ENCODE data around the gene CERS6. TPM values are rescaled to one million over a fixed set of nuclear protein-coding genes. Genes with fewer than 3 reads are reported as not detected.

CERS6 gene
- total RNA-seq, 1 donor from 2014 or later: 10.9 TPM

DNA sequence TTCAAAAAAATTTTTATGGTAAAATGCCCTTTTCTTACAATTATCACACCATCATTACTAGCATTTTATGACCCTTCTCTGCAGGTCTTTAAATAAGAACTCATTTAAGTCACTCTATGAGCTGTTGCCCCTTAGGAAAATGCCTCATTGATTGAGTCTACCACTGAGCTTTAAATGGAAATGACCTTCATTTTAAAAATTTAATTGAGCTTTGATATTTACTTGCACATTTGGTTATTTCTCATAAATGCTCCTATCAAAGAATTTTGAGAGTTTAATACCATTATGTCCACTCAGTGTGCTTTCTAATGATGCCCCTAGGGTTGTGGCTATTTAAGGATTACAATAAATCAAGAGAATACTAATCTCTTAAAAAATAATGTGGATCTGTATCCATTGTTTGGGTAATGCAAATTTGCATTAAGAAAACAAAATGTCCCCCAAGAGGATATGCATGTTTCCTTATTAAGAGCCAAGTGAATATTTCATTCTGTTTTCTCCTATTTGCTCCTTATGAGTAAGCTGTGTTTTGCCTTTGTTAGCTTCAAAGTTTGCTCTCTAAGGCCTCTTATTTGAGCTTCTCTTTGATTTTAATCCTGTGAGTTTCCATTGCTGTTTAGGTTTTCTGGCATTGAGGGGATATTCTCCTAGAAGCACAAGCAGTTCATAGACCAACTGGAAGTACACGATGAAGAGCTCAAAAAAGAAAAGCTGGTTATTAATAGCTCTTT lies 69.8 kb downstream of the CERS6 start:
- no peaks in the 10 kb centered on the region for H3K36me3 ChIP-seq
- no peaks in the 10 kb centered on the region for H3K27me3 ChIP-seq
- no peak overlapping the region for H3K4me3 ChIP-seq
- TF ChIP-seq, protein P1, sequence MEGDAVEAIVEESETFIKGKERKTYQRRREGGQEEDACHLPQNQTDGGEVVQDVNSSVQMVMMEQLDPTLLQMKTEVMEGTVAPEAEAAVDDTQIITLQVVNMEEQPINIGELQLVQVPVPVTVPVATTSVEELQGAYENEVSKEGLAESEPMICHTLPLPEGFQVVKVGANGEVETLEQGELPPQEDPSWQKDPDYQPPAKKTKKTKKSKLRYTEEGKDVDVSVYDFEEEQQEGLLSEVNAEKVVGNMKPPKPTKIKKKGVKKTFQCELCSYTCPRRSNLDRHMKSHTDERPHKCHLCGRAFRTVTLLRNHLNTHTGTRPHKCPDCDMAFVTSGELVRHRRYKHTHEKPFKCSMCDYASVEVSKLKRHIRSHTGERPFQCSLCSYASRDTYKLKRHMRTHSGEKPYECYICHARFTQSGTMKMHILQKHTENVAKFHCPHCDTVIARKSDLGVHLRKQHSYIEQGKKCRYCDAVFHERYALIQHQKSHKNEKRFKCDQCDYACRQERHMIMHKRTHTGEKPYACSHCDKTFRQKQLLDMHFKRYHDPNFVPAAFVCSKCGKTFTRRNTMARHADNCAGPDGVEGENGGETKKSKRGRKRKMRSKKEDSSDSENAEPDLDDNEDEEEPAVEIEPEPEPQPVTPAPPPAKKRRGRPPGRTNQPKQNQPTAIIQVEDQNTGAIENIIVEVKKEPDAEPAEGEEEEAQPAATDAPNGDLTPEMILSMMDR (IDR thresholded peaks at IDR 0.05): no peak
- no peaks in the 10 kb centered on the region for H3K9me3 ChIP-seq
- intact Hi-C loops (cut with DNase I): no loop called here
- H3K4me1 ChIP-seq: peaks cover 0 to 5% of the 10 kb centered on the region in 2 donors
- H3K27ac ChIP-seq: no peak overlapping the region
- DNase-seq (ENCODE audit: low spot score in 2 of 2): no peak

DNA sequence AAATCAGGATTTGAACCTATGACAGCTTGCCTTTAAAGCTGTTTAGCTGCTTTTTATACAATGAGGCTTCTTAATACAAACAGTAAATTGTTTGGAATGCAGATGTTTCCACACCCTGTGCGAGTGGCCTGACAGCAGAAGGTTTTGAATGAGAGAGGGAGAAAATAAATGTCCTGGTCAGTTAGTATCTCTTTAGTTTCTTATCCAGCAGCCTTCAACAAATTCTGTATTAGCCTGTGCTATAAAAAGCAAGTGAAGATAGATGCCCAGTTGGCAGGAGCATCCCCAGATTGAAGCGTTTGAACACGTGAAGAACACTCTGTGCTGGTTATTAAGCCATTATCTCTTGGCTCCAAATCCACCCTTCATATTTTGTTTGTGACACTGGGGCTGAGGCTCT lies 70.6 kb downstream of the CERS6 start:
- Histone ChIP-seq H3K27me3 (no peaks in the 10 kb centered on the region), H3K4me1 (peaks cover 0 to 10% of the 10 kb centered on the region in 2 donors), H3K27ac (no peak overlapping the region), H3K9me3 (no peaks in the 10 kb centered on the region), H3K36me3 (no peaks in the 10 kb centered on the region), H3K4me3 (no peak overlapping the region)
- intact Hi-C loops (cut with DNase I): no loop called here
- DNase-seq (ENCODE audit: low spot score in 2 of 2): no peak
- TF ChIP-seq, protein P1 (IDR thresholded peaks at IDR 0.05): no peak

DNA sequence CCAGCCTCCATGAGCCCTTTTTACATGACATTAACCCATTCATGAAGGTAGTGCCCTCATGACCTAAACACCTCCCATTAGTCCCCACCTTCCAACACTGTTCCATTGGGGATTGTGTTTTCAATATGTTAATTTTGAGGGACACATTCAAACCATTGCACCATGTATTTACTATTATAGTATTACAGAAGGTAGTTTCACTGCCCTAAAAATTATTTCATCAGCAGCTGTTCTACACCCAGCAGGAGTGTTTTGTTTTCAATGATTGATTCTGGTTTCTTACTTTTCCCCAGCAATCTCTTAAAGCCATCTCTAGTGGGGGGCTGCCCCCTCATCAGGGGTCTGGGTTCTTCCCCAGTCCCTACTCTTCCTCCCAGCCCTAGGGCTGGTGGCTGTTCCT lies 71.9 kb downstream of the CERS6 start:
- Histone ChIP-seq H3K36me3 (no peaks in the 10 kb centered on the region), H3K9me3 (no peaks in the 10 kb centered on the region), H3K4me1 (peaks cover 0 to 10% of the 10 kb centered on the region in 2 donors), H3K4me3 (no peak overlapping the region), H3K27ac (no peak overlapping the region), H3K27me3 (no peaks in the 10 kb centered on the region)
- TF ChIP-seq, protein P1 (IDR thresholded peaks at IDR 0.05): no peak
- intact Hi-C loops (cut with DNase I): no loop called here
- DNase-seq (ENCODE audit: low spot score in 2 of 2): no peak

DNA sequence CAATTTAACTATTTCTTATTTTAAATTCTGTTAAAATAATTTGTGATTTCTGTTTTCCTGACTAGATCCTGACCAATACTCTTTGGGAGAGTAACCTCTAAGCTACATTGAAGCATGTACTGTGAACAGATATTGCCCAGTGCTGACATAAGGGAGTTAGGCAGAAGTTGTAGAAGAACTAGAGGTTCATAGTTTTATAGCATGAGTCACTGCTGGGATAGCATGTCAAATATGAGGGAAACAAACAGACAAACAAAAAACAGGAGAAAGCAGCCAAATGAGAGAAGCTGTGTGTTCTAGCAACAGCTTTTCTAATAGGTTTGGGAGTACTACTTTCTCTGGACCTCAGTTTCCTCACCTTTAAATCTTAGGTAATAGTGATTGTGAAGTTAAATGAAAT lies 72.4 kb downstream of the CERS6 start:
- Histone ChIP-seq H3K36me3 (no peaks in the 10 kb centered on the region), H3K4me1 (peaks cover 0 to 10% of the 10 kb centered on the region in 2 donors), H3K9me3 (no peaks in the 10 kb centered on the region), H3K27ac (no peak overlapping the region), H3K27me3 (no peaks in the 10 kb centered on the region), H3K4me3 (no peak overlapping the region)
- DNase-seq (ENCODE audit: low spot score in 2 of 2): no peak
- intact Hi-C loops (cut with DNase I): no loop called here
- TF ChIP-seq, protein P1 (IDR thresholded peaks at IDR 0.05): no peak

DNA sequence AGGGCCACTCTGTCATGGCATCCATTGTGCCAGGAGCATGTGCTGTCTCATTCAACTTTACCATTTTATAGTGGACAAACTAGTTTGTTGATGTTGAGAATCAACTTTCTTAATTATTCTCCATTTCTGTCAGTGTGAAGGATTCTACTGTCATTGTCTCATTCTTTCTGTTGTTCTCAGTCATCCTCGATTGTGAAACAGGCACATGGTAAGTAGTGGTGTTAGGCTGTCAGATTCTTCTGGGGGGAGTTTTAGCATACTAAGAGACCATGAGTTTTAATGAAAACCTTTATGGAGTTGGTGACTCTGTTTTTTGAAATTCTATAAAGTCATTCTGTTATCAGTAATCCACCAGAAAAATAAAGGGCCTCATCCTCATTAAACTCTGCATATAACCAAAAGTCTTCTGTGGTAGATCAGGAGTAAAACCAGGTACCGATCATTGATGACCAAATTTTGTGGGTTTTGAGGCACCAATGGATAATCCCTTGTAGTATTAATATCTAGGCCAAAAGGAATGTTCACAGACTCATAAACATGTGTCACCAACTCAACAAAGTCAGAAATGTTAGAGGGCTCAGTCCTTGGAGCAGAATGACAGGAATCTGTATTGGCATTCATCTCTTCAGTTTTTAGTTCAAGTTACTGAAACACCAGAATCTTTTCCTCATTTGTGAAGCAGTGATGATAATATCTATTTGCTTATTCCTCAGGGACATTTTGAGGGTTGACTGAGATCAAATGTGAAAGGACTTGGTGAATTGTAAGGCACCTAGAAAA lies 73.2 kb downstream of the CERS6 start:
- Histone ChIP-seq H3K9me3 (no peaks in the 10 kb centered on the region), H3K4me3 (no peak overlapping the region), H3K27ac (no peak overlapping the region), H3K27me3 (no peaks in the 10 kb centered on the region), H3K36me3 (no peaks in the 10 kb centered on the region), H3K4me1 (peaks cover 0 to 10% of the 10 kb centered on the region in 2 donors)
- no peak for DNase-seq (ENCODE audit: low spot score in 2 of 2)
- intact Hi-C loops (cut with DNase I): no loop called here
- TF ChIP-seq, protein P1 (IDR thresholded peaks at IDR 0.05): no peak
